GM18873 (cell line): ENCODE measurements around the gene PM20D2.

Experiments
- ATAC-seq: cut with Tn5 transposase; IDR thresholded peaks from one replicate; pipeline ENCODE4 v1.9.1; 2021; ENCODE audit warnings: mild to moderate bottlenecking, moderate library complexity, moderate number of reproducible peaks; ENCODE audit not compliant: unreplicated experiment, low FRiP score

Gene PM20D2

DNA sequence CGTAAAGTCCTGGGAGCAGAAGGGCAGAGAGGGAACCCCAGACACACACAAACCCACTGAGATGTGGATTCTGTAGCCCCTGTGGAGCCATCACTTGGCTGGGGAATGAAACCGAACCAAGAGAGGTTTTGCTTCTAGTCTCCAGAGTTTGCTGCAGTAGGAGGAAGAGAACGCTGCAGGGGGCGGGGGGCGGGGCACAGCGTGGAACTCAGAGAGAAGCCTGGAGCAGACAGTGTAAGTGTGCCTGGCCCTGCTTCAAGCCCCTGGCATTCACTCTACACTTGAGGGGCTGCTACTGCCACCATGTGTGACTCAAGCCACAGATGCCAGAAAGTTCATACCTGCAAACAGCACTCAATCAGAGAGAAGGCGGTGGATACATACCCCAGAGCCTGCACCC, 52.4 kb downstream of the PM20D2 start:
- no peak for ATAC-seq

DNA sequence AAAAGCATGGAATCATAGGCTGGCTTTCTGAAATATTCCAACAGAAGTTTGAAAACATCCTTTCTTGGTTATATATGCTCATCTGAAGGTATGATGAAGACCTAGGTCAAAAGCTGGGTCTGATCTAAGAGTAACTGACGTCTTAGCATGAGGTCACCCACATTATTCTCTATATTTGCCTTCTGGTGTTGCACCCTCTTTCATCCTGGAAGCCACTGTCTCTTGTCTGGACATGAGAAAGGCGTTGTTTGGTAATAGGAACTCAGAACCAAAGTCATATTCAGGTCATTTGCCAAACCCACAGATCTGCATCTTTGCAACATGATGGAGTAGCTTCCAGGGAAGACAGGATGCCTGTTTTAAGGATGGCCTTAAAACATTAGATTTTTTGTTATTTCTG, 53.7 kb downstream of the PM20D2 start:
- ATAC-seq, result no peak

DNA sequence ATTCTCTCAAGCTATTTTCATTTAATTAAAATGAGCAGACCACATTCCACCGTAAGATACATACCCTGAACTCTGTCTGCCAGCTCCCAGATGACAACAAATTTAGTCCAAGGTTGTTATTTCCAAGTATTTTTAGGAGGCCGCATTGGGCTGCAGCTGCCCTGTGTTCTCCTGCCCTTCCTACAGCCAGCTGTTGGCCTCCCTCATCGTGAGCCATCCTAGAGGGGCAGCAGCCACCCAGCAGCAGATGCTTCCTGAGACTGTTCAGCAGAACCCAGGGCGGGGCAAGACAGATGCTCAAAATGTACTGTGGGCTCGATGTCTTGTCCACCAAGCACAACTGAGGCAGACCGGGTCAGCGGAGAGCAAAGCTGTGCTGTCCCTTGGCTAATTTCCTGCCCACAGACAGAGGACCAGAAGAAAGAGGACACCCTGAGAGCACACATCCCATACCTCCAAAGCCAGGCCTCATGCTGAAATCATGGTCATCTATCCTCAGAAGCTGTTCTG, 54.9 kb downstream of the PM20D2 start:
- ATAC-seq, result no peak

DNA sequence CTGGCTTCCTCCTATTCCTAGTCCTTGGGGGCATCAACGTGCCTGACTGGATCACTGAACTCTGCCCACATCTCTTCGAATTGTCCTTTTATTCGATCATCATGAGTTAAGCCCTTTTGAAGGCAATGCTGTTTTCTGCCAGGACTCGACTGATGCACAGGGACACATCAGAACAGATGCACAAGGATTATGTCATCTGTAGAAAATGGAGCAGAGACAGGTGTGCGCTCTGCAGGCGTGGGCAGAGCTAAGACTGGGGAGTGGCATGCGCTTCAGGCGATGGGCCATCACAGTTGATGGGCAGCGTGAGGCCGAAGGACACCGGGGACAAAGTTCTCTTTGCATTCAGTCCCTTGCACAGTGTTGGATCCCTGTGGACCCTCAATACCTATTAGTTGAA, 58.2 kb downstream of the PM20D2 start:
- ATAC-seq, result no peak

DNA sequence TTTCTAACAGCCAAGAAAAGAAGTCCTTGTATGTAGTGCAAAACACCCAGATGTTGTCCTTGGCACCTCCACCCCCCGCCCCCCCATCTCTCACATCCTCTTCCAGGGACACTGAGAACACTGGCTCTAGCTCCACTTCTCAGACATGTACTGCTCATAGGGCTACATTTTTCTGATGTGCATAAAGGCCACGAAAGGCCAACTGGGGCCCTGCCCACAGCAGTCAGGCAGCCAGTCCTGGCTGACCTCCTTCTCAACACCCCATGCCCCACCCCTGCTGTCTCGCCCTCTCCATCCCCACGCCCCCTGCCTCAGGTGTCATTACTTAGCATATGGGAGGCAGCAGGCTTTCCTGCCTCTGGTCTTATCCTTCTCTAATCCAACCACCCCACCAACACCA, 60.0 kb downstream of the PM20D2 start:
- ATAC-seq, result no peak

DNA sequence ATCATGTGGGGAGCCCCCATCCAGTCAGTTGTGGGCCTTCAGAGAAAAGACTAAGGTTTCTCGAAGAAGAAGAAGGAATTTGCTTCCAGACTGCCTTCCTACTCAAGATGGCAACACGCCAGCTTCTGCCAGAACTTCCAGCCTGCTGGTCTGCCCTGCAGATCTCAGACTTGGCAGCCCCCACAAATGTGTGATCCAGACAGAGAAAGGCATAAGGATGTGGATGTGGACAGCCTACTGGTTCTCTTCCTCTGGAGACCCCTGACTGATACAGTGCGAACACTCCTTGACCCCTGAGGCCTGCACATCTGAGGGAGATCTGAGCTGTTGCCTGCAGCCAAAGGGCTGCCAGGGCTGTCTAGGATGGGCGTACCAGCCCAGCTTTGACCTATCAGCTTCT, 62.7 kb downstream of the PM20D2 start:
- ATAC-seq, result no peak

DNA sequence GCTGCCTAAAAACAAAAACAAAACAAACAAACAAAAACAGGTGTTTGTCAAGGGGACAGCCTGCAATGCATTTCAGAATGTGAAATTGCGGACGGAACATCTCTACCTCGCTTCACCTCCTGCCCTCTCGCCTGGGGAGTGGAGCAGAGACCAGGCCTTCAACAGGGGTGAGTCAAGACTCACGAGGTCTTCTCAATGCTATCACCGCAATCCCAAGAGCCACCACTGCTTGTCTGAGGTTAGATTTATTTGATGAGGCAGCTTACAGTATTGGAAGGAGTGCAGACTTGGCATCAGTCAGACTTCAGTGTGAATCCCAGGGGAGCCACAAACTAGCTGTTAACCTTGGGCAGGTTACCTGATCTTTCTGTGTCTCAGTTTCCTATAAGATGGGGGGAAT, 63.6 kb downstream of the PM20D2 start:
- no peak for ATAC-seq

DNA sequence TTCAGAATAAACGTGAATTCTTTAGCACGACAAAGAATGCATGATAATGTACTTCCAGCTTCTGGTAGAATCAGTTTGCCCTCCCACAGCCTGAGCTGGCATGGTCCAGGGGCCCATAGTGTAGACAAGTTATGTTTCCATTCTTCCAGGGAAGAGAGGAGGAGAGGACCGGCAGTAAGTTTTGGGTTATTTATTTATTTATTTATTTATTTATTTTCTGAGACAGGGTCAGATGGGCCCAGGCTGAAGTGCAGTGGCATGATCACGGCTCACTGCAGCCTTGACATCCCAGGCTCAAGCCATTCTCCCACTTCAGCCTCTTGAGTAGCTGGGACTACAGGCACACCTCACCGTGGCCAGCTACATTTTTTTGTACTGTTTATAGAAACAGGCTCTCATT, 66.6 kb downstream of the PM20D2 start:
- ATAC-seq, result no peak

DNA sequence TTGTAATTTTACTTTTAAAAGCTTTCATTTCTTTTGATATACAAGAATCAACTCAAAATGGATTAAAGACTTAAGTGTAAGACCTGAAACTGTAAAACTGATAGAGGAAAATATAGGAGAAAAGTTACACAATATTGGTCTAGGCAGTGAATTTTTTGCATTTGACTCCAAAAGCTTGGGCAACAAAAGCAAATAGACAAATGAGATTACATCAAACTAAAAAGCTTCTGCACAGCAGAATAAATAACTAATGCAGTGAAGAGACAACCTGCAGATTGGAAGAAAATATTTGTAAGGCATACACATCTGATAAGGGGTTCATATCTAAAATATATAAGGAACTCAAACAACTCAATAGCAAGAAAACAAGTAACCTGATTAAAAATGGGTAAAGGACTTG, 68.3 kb downstream of the PM20D2 start:
- ATAC-seq, result no peak
